ENCODE data around the gene PC.

- TF ChIP-seq CTCF (IDR thresholded peaks at IDR 0.05), result no peak
- no peak for TF ChIP-seq RAD21 (conservative IDR thresholded peaks at IDR 0.05 in 1 of 2, IDR thresholded peaks at IDR 0.05 in 1 of 2)
- TF ChIP-seq USF2 (IDR thresholded peaks at IDR 0.05), result no peak
Measured at GRCh38 chr11:66851698-66852465, 106.3 kb downstream of the PC start.
